Peyer's patch (tissue), 4 donors: Measurements from ENCODE around the gene FCF1. TPM values are rescaled to one million over a fixed set of nuclear protein-coding genes. Genes with fewer than 3 reads are reported as not detected.

Experiments
- DNase-seq, 3 donors: peaks; one replicate each; pipeline ENCODE4 v3.0.0-alpha.2; 2017 to 2019
- H3K27ac ChIP-seq, 4 donors: fragments of 200-600 bp; sonication (generic); one replicate each; pipeline ENCODE4 v1.5.1; 2016 to 2019
- H3K27me3 ChIP-seq, 2 donors: fragments of 200-600 bp; sonication (generic); one replicate each; pipeline ENCODE4 v1.5.1; 2019
- H3K36me3 ChIP-seq, 3 donors: fragments of 200-600 bp; sonication (generic); one replicate each; pipeline ENCODE4 v1.5.1; 2016 to 2019
- H3K4me1 ChIP-seq, 4 donors: fragments of 200-600 bp; sonication (generic); one replicate each; pipeline ENCODE4 v1.5.1; 2016 to 2019
- H3K4me3 ChIP-seq, 4 donors: fragments of 200-600 bp; sonication (generic); 1 replicate in 3 of 4; 2 replicates in 1 of 4; pipeline ENCODE4 v1.5.1; 2016 to 2019; ENCODE audit warnings: mild to moderate bottlenecking in 1 of 4
- H3K9me3 ChIP-seq, 4 donors: fragments of 200-600 bp; sonication (generic); one replicate each; pipeline ENCODE4 v1.5.1; 2016 to 2019; ENCODE audit warnings: mild to moderate bottlenecking in 1 of 4
- CTCF ChIP-seq, 6 experiments: fragments of 450-650 bp in 4 of 6; fragments of 200-600 bp in 2 of 6; sonication (generic) in 1 of 6; IDR thresholded peaks; one replicate each; pipeline ENCODE4 v1.5.1; 2017 to 2019; ENCODE audit warnings: antibody characterized with exemption in 6 of 6, mild to moderate bottlenecking in 3 of 6, moderate library complexity in 1 of 6
- POLR2A ChIP-seq, 2 donors: fragments of 450-650 bp; IDR thresholded peaks; one replicate each; pipeline ENCODE4 v1.5.1; 2017; ENCODE audit warnings: antibody characterized with exemption in 2 of 2, mild to moderate bottlenecking in 2 of 2, moderate library complexity in 2 of 2
- small RNA-seq, 2 donors: library from RNA; depleted of rRNA; stranded (forward); fragments of <200 nt; gene quantifications; one replicate each; pipeline ENCODE3, GENCODE V24; 2016
- total RNA-seq, 4 donors: library from RNA; depleted of rRNA; stranded (reverse); fragments of >200 nt; gene quantifications; one replicate each; pipeline ENCODE4 v1.1.0, GENCODE V29; 2016

FCF1 gene
- total RNA-seq, 4 donors from 2014 or later: 7.5 to 31.4 (median 13.3) TPM

GRCh38 chr14:74765721-74766120 lies 52.8 kb downstream of the FCF1 start:
- H3K36me3 ChIP-seq: no peaks in the 10 kb centered on the region
- H3K27me3 ChIP-seq: no peaks in the 10 kb centered on the region
- TF ChIP-seq CTCF (IDR thresholded peaks at IDR 0.05): no peak
- no peak for TF ChIP-seq POLR2A (IDR thresholded peaks at IDR 0.05)
- peak overlapping the region in 2 of 4 donors; percentile 25 to 90 for H3K4me3 ChIP-seq
- no peaks in the 10 kb centered on the region for H3K9me3 ChIP-seq
- H3K4me1 ChIP-seq: peaks cover 0 to 41% (median 5%) of the 10 kb centered on the region in 4 donors
- no peak for DNase-seq
- H3K27ac ChIP-seq: no peak overlapping the region

GRCh38 chr14:74771399-74771798 lies 58.5 kb downstream of the FCF1 start:
- no peaks in the 10 kb centered on the region for H3K9me3 ChIP-seq
- no peak overlapping the region for H3K4me3 ChIP-seq
- no peak overlapping the region for H3K27ac ChIP-seq
- DNase-seq: no peak
- peaks cover 0 to 5% (median 0%) of the 10 kb centered on the region in 3 donors for H3K36me3 ChIP-seq
- TF ChIP-seq CTCF (IDR thresholded peaks at IDR 0.05): no peak
- TF ChIP-seq POLR2A (IDR thresholded peaks at IDR 0.05): no peak
- peaks cover 0 to 14% (median 3%) of the 10 kb centered on the region in 4 donors for H3K4me1 ChIP-seq
- H3K27me3 ChIP-seq: no peaks in the 10 kb centered on the region

- TF ChIP-seq POLR2A (IDR thresholded peaks at IDR 0.05) (no peak), CTCF (IDR thresholded peaks at IDR 0.05) (no peak)
- Histone ChIP-seq H3K9me3 (no peaks in the 10 kb centered on the region), H3K36me3 (peaks cover 0 to 43% (median 0%) of the 10 kb centered on the region in 3 donors), H3K27me3 (no peaks in the 10 kb centered on the region), H3K27ac (no peak overlapping the region), H3K4me1 (no peaks in the 10 kb centered on the region), H3K4me3 (no peak overlapping the region)
- no peak for DNase-seq
These were observed 71.7 kb downstream of the FCF1 start for GRCh38 chr14:74784634-74785033.

GRCh38 chr14:74785056-74785613 lies 72.2 kb downstream of the FCF1 start:
- H3K9me3 ChIP-seq: no peaks in the 10 kb centered on the region
- H3K27ac ChIP-seq: no peak overlapping the region
- no peak for DNase-seq
- no peaks in the 10 kb centered on the region for H3K4me1 ChIP-seq
- TF ChIP-seq POLR2A (IDR thresholded peaks at IDR 0.05) (no peak), CTCF (IDR thresholded peaks at IDR 0.05) (no peak)
- no peak overlapping the region for H3K4me3 ChIP-seq
- no peaks in the 10 kb centered on the region for H3K27me3 ChIP-seq
- H3K36me3 ChIP-seq: peaks cover 0 to 38% (median 0%) of the 10 kb centered on the region in 3 donors

GRCh38 chr14:74786796-74787315 lies 73.9 kb downstream of the FCF1 start:
- H3K9me3 ChIP-seq: no peaks in the 10 kb centered on the region
- no peak overlapping the region for H3K4me3 ChIP-seq
- no peak for TF ChIP-seq POLR2A (IDR thresholded peaks at IDR 0.05)
- TF ChIP-seq CTCF (IDR thresholded peaks at IDR 0.05): no peak
- H3K4me1 ChIP-seq: no peaks in the 10 kb centered on the region
- DNase-seq: no peak
- peaks cover 0 to 21% (median 0%) of the 10 kb centered on the region in 3 donors for H3K36me3 ChIP-seq
- no peaks in the 10 kb centered on the region for H3K27me3 ChIP-seq
- H3K27ac ChIP-seq: no peak overlapping the region

Small RNAs within 50 kb of the gene (small RNA-seq; reads per million reads assigned to genes)
- 0 reads per million in 2 donors for gene RF00409

Other genes with a start within 250 kb of the FCF1 start
- gene NPC2, start 219.8 kb upstream of the FCF1 start, total RNA-seq: 100 to 1,000 TPM; 102 to 208 (median 161) TPM
- gene ISCA2, start 219.4 kb upstream of the FCF1 start, total RNA-seq: 10 to 100 TPM; 11.6 to 18.2 (median 15.8) TPM
- gene LTBP2, start 100.9 kb upstream of the FCF1 start, total RNA-seq: 10 to 100 TPM; 10.7 to 34.7 (median 16.0) TPM
- 10 to 100 TPM; 33.8 to 95.6 (median 65.1) TPM for gene AREL1, start 64 bp upstream of the FCF1 start, total RNA-seq
- 10 to 100 TPM; 44.0 to 95.7 (median 62.9) TPM for gene YLPM1, start 50.2 kb downstream of the FCF1 start, total RNA-seq
- gene PROX2, start 163.0 kb downstream of the FCF1 start, total RNA-seq: not detected
- 100 to 1,000 TPM; 128 to 163 (median 154) TPM for gene DLST, start 168.8 kb downstream of the FCF1 start, total RNA-seq
- 10 to 100 TPM in 1 of 4 donors, 1 to 10 TPM in 3; 4.2 to 12.7 (median 6.7) TPM for gene RPS6KL1, start 210.1 kb downstream of the FCF1 start, total RNA-seq
- 10 to 100 TPM in 2 of 4 donors, 1 to 10 TPM in 2; 7.3 to 28.1 (median 10.8) TPM for gene PGF, start 242.5 kb downstream of the FCF1 start, total RNA-seq